GM21717 (cell line): ENCODE results near the gene TCHP.
"Not testable (repeated sequence)": the region's sequence is repeated elsewhere in the genome, so short reads cannot be mapped to it uniquely, and the experiment has no call there.

Source experiments
- ATAC-seq: cut with Tn5 transposase; IDR thresholded peaks from one replicate; pipeline ENCODE4 v1.9.1; 2021; ENCODE audit warnings: mild to moderate bottlenecking, moderate library complexity; ENCODE audit not compliant: unreplicated experiment

TCHP gene

GRCh38 chr12:109899783-109900751 lies at the start of gene TCHP:
Gene TCHP, plus strand, starts transcription at chr12:109900274. Its CDS starts 2,753 bp downstream, at chr12:109903027.
- peak; percentile 71 for ATAC-seq

GRCh38 chr12:109850518-109850917 lies 49.6 kb upstream of the TCHP start:
- ATAC-seq = not testable (repeated sequence)

GRCh38 chr12:109855377-109855776 lies 44.7 kb upstream of the TCHP start:
- ATAC-seq = no peak

GRCh38 chr12:109857715-109858114 lies 42.4 kb upstream of the TCHP start:
- ATAC-seq = no peak

GRCh38 chr12:109858764-109859163 lies 41.3 kb upstream of the TCHP start:
- ATAC-seq = no peak

GRCh38 chr12:109860977-109861376 lies 39.1 kb upstream of the TCHP start:
- no peak for ATAC-seq

GRCh38 chr12:109861689-109862314 lies 38.3 kb upstream of the TCHP start:
- ATAC-seq = no peak

GRCh38 chr12:109862491-109862890 lies 37.6 kb upstream of the TCHP start:
- ATAC-seq = not testable (repeated sequence)

GRCh38 chr12:109863847-109864712 lies 36.0 kb upstream of the TCHP start:
- ATAC-seq = no peak

GRCh38 chr12:109864916-109865315 lies 35.2 kb upstream of the TCHP start:
- ATAC-seq = no peak

- ATAC-seq = no peak
These were observed 31.7 kb upstream of the TCHP start for GRCh38 chr12:109868182-109869051.

- ATAC-seq = no peak
These were observed 29.4 kb upstream of the TCHP start for GRCh38 chr12:109870648-109871047.

- no peak for ATAC-seq
These were observed 28.3 kb upstream of the TCHP start for GRCh38 chr12:109871668-109872314.

GRCh38 chr12:109873653-109874052 lies 26.4 kb upstream of the TCHP start:
- ATAC-seq = no peak

- no peak for ATAC-seq
These were observed 24.4 kb upstream of the TCHP start for GRCh38 chr12:109875572-109876131.

GRCh38 chr12:109876406-109876805 lies 23.7 kb upstream of the TCHP start:
- ATAC-seq = no peak

- ATAC-seq = no peak
These were observed 22.4 kb upstream of the TCHP start for GRCh38 chr12:109877504-109878246.

- no peak for ATAC-seq
These were observed 21.8 kb upstream of the TCHP start for GRCh38 chr12:109878247-109878625.

GRCh38 chr12:109878749-109879148 lies 21.3 kb upstream of the TCHP start:
- no peak for ATAC-seq
